A673 (cell line): Measurements from ENCODE around the gene KCNH5.

ENCODE experiments used
- EZH2 ChIP-seq: fragments of 200-600 bp; sonication (generic); IDR thresholded peaks from 2 replicates; pipeline ENCODE4 v1.6.1; 2017; ENCODE audit warnings: borderline replicate concordance, low read depth, mild to moderate bottlenecking, mixed read lengths, antibody characterized with exemption, low read length; ENCODE audit not compliant: poor library complexity, severe bottlenecking
- TF ChIP-seq, protein P1 (sequence below): fragments of 300-800, 200-600 bp; sonication (generic); conservative IDR thresholded peaks from 2 replicates; pipeline ENCODE4 v1.5.1; 2017; ENCODE audit warnings: low read depth, mild to moderate bottlenecking, antibody characterized with exemption, low read length, moderate library complexity, mixed read lengths

DNA sequence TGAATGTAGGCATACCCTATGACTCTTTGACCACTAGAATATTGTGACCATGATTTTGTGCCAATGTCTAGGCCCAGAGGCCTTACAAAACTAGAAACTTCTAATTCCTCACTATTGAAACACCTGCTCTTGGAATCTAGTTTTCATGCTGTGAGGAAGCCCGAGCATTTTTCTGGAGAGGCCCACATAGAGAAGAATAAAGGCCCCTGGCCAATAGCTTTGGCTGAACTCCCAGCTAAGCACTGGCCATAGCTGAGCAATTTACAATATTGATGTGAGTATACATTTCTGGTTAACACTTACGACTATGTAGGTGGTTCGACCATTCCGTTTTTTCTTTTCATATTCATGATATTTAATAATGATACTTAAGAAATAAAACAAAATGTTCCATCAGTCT lies 190.3 kb downstream of the KCNH5 start:
- TF ChIP-seq, protein P1, sequence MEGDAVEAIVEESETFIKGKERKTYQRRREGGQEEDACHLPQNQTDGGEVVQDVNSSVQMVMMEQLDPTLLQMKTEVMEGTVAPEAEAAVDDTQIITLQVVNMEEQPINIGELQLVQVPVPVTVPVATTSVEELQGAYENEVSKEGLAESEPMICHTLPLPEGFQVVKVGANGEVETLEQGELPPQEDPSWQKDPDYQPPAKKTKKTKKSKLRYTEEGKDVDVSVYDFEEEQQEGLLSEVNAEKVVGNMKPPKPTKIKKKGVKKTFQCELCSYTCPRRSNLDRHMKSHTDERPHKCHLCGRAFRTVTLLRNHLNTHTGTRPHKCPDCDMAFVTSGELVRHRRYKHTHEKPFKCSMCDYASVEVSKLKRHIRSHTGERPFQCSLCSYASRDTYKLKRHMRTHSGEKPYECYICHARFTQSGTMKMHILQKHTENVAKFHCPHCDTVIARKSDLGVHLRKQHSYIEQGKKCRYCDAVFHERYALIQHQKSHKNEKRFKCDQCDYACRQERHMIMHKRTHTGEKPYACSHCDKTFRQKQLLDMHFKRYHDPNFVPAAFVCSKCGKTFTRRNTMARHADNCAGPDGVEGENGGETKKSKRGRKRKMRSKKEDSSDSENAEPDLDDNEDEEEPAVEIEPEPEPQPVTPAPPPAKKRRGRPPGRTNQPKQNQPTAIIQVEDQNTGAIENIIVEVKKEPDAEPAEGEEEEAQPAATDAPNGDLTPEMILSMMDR: no peak
- TF ChIP-seq EZH2: no peak
